Prostate gland (tissue), 2 donors: ENCODE measurements around the gene RTRAF. TPM values are rescaled to one million over a fixed set of nuclear protein-coding genes. Genes with fewer than 3 reads are reported as not detected.
A peak's percentile ranks its signal among the peaks of the same experiment; 100 is the strongest.

Experiments used
- DNase-seq: peaks from one replicate; pipeline ENCODE4 v3.0.0-alpha.2; 2019; ENCODE audit warnings: low spot score
- H3K27ac ChIP-seq, 2 donors: fragments of 200-600 bp; sonication (generic); 2 replicates each; pipeline ENCODE4 v1.5.1; 2017 to 2019
- H3K27me3 ChIP-seq: fragments of 200-600 bp; sonication (generic); replicated peaks from 2 replicates; pipeline ENCODE4 v1.5.1; 2019; ENCODE audit not compliant: insufficient read depth
- H3K36me3 ChIP-seq, 2 donors: fragments of 200-600 bp; sonication (generic); 1 replicate in 1 of 2; 2 replicates in 1 of 2; pipeline versions ENCODE4 v1.5.1 to v1.8.1; 2017 to 2019
- H3K4me1 ChIP-seq: fragments of 200-600 bp; sonication (generic); replicated peaks from 2 replicates; pipeline ENCODE4 v1.5.1; 2019
- H3K4me3 ChIP-seq, 2 donors: fragments of 200-600 bp; sonication (generic); 2 replicates each; pipeline ENCODE4 v1.5.1; 2017 to 2019
- H3K9me3 ChIP-seq: fragments of 200-600 bp; sonication (generic); 2 replicates; pipeline ENCODE4 v1.5.1; 2017
- POLR2A ChIP-seq: fragments of 450-650 bp; IDR thresholded peaks from one replicate; pipeline ENCODE4 v1.6.1; 2016; ENCODE audit warnings: antibody characterized with exemption, mild to moderate bottlenecking
- POLR2AphosphoS5 ChIP-seq: sonication (generic); formaldehyde crosslinking; IDR thresholded peaks from one replicate; pipeline ENCODE4 v1.6.1; 2017; ENCODE audit warnings: antibody characterized with exemption
- WGBS: methylation state at CpG from one replicate; pipeline ENCODE4 v1.1.5; 2018; 5-methylcytosine and 5-hydroxymethylcytosine counted together
- intact Hi-C: fragments of 100-400 bp; cut with DNase I; formaldehyde crosslinking; loops from one replicate; pipeline ENCODE4 v1.14.2; 2022
- total RNA-seq, 2 donors: library from RNA; depleted of rRNA; stranded (reverse); fragments of >200 nt; gene quantifications; one replicate each; pipeline ENCODE4 v1.1.0, GENCODE V29; 2016
- TF ChIP-seq, protein P1 (sequence below), 4 experiments: fragments of 200-600 bp in 2 of 4; fragments of 450-650 bp in 2 of 4; sonication (generic) in 2 of 4; IDR thresholded peaks; 1 replicate in 3 of 4; 2 replicates in 1 of 4; pipeline ENCODE4 v1.5.1; 2016 to 2019; ENCODE audit warnings: antibody characterized with exemption in 4 of 4, mild to moderate bottlenecking in 2 of 4, moderate library complexity in 2 of 4

RTRAF gene
- total RNA-seq, 2 donors from 2014 or later: 62.6 to 105 TPM

DNA sequence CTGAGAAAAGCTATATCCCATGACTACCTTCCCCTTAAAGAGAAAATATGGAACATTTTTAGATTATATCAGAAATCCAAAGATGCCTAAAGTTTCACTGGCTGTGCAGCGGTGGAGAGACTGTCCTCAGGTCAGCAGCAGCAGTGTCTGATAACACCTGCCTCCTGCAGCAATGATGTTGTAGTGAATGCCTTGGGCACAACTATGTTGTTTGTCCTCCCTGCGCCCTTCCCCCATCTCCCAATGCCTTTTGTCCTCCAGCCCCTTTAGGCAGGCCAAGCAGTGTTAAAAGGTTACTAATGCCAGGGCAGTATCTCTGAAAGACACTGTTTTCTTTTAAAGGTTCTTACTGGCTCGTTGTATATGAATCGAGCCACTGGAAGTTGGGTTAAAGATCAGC is 13.2 kb downstream of the RTRAF start:
- Histone ChIP-seq H3K27ac (peak overlapping the region; percentile 72 to 84), H3K4me3 (no peak overlapping the region), H3K36me3 (no peaks in the 10 kb centered on the region), H3K4me1 (no peaks in the 10 kb centered on the region), H3K27me3 (no peaks in the 10 kb centered on the region), H3K9me3 (no peaks in the 10 kb centered on the region)
- TF ChIP-seq, protein P1, sequence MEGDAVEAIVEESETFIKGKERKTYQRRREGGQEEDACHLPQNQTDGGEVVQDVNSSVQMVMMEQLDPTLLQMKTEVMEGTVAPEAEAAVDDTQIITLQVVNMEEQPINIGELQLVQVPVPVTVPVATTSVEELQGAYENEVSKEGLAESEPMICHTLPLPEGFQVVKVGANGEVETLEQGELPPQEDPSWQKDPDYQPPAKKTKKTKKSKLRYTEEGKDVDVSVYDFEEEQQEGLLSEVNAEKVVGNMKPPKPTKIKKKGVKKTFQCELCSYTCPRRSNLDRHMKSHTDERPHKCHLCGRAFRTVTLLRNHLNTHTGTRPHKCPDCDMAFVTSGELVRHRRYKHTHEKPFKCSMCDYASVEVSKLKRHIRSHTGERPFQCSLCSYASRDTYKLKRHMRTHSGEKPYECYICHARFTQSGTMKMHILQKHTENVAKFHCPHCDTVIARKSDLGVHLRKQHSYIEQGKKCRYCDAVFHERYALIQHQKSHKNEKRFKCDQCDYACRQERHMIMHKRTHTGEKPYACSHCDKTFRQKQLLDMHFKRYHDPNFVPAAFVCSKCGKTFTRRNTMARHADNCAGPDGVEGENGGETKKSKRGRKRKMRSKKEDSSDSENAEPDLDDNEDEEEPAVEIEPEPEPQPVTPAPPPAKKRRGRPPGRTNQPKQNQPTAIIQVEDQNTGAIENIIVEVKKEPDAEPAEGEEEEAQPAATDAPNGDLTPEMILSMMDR (IDR thresholded peaks at IDR 0.05): no peak
- TF ChIP-seq POLR2AphosphoS5: no peak
- TF ChIP-seq POLR2A: no peak
- intact Hi-C loops: no loop called here
- no peak for DNase-seq
- WGBS: 77% methylated on average over 4 of the region's 4 CpGs

DNA sequence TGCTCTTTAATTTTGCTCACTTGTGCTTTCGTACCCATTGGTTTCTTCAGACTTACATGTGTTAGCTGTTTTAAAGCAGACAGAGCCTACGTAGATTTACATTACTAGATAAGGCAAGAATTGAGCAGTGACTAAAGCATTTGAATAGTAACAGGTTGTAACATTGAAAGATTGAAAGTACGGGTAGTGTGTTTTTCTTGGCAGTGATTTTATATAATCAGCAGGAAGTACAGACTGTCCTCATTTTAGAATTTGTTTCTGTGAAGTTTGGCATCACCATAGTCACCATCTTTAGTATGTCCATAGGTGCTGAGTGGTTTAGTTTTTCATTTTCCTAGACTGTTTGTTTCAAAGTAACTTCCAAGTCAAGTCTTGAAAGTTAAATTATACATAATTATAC is 14.0 kb downstream of the RTRAF start:
- intact Hi-C loops: no loop called here
- H3K36me3 ChIP-seq: no peaks in the 10 kb centered on the region

DNA sequence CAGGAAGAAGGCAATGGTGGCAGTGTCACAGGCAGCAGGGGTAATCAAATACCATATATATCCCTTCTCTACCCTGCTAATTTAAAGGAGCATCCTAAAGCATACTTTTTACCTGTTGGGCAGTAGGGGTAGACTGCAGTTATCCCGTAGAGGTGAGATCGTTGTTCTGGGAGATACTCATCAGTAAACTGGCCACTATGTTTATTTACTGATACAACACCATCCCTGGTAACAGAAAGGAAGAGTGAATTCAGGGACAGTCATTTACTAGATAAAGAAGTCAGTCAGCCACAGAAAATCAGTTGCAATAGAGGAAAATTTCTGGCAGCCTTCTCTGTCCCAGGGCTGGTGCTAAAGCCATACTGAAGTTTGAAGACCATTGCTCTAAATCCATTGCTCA is 16.3 kb downstream of the RTRAF start:
- DNase-seq: no peak
- TF ChIP-seq, protein P1 (IDR thresholded peaks at IDR 0.05): no peak
- TF ChIP-seq POLR2A (no peak), POLR2AphosphoS5 (peak; percentile 4)
- intact Hi-C loops: no loop called here
- Histone ChIP-seq H3K36me3 (no peaks in the 10 kb centered on the region), H3K4me3 (no peak overlapping the region), H3K4me1 (no peaks in the 10 kb centered on the region), H3K9me3 (no peaks in the 10 kb centered on the region), H3K27me3 (no peaks in the 10 kb centered on the region), H3K27ac (peak overlapping the region in 1 of 2 donors; percentile 37)
- WGBS: 54% methylated on average over 2 of the region's 2 CpGs

More for the DNA sequence above, 14.0 kb downstream of the RTRAF start:
- TF ChIP-seq POLR2AphosphoS5 (peak; percentile 86), POLR2A (no peak)
- TF ChIP-seq, protein P1 (IDR thresholded peaks at IDR 0.05): no peak
- Histone ChIP-seq H3K4me3 (no peak overlapping the region), H3K27me3 (no peaks in the 10 kb centered on the region), H3K9me3 (no peaks in the 10 kb centered on the region), H3K27ac (peak overlapping the region; percentile 72 to 84), H3K4me1 (no peaks in the 10 kb centered on the region)
- DNase-seq: no peak
- 22% methylated on average over 3 of the region's 3 CpGs for WGBS

DNA sequence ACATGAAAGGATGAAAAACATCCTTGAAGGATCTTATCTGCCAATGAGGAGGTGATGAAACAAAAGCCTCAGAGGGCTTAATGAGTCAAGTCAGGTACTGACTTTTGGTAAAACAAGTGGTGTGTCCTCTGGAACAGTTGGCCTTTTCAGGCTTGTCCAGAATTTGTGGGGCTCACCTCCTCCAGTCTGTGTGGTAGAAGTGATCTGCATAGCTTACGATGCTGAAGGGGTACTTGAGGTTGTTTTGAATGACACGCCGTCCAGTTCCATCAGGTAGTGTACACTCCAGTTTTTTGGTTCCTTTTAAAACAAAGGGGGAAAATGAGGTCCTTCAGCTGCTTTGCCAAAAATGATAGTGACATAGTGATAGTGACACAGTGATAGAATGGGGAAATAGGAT is 17.0 kb downstream of the RTRAF start:
- Histone ChIP-seq H3K36me3 (peaks cover 0 to 5% of the 10 kb centered on the region in 2 donors), H3K4me1 (no peaks in the 10 kb centered on the region), H3K4me3 (no peak overlapping the region), H3K9me3 (no peaks in the 10 kb centered on the region), H3K27me3 (no peaks in the 10 kb centered on the region), H3K27ac (peak overlapping the region in 1 of 2 donors; percentile 37)
- DNase-seq: no peak
- intact Hi-C loops: no loop called here
- no peak for TF ChIP-seq POLR2AphosphoS5
- no peak for TF ChIP-seq POLR2A
- 95% methylated on average over 3 of the region's 3 CpGs for WGBS

DNA sequence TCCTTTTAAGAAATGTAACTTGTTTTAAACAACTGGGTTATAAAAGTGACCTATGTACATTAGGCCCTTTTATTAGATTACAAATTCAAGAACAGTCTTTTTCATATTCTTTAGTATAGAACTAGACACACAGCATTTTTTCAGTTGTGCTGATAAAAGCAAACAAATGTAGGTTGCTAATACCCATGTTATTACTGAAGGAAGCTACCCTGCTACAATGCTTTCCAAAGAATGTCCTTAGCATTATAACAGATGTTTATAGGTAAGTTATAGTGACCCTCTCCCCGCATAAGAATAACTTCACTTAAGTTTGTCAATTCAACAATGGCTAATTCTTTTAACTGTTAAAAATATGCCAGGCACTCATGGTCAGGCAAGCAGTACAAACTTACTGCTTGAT is 17.9 kb downstream of the RTRAF start:
- Histone ChIP-seq H3K36me3 (peaks cover 0 to 6% of the 10 kb centered on the region in 2 donors), H3K27me3 (no peaks in the 10 kb centered on the region), H3K27ac (peak overlapping the region in 1 of 2 donors; percentile 37), H3K9me3 (no peaks in the 10 kb centered on the region), H3K4me3 (no peak overlapping the region), H3K4me1 (no peaks in the 10 kb centered on the region)
- intact Hi-C loops: no loop called here
- DNase-seq: no peak
- 88% methylated on average over 1 of the region's 1 CpG for WGBS
- TF ChIP-seq POLR2A: no peak
- TF ChIP-seq, protein P1 (IDR thresholded peaks at IDR 0.05): no peak
- no peak for TF ChIP-seq POLR2AphosphoS5
